ENCODE results near the gene POLR2I. TPM values are rescaled to one million over a fixed set of nuclear protein-coding genes. Genes with fewer than 3 reads are reported as not detected.
"Not testable (repeated sequence)": the region's sequence is repeated elsewhere in the genome, so short reads cannot be mapped to it uniquely, and the experiment has no call there.

POLR2I gene
- total RNA-seq, 1 experiment from 2014 or later, result 250 TPM

- intact Hi-C loops (cut with micrococcal nuclease), result no loop called here
- peaks cover 34% of the 10 kb centered on the region for H3K4me1 ChIP-seq (ENCODE audit: insufficient read depth, low read length)
These were observed 24.4 kb upstream of the POLR2I start for GRCh38 chr19:36139120-36139472.

GRCh38 chr19:36136964-36137686 lies 22.4 kb upstream of the POLR2I start:
- Histone ChIP-seq H3K4me2 (ENCODE audit: low read length) (peak overlapping the region; percentile 73), H3K27me3 (ENCODE audit: low read length) (no peaks in the 10 kb centered on the region), H3F3A (ENCODE audit: low read length, unreplicated experiment) (no peaks in the 10 kb centered on the region), H3K36me3 (ENCODE audit: low read depth, low read length) (no peaks in the 10 kb centered on the region), H3K27ac (ENCODE audit: low read length) (peak overlapping the region; percentile 91), H3K9me2 (replicated peaks; ENCODE audit: low read length) (no peaks in the 10 kb centered on the region), H3K9me3 (ENCODE audit: low read length) (no peaks in the 10 kb centered on the region), H3K9ac (ENCODE audit: low read length) (peak overlapping the region; percentile 46; the same call in 1 of the 2 replicates), H4K20me1 (ENCODE audit: low read length) (peaks cover 7% of the 10 kb centered on the region; the same call in 1 of the 2 replicates), H3K79me2 (ENCODE audit: low read length) (peaks cover 24% of the 10 kb centered on the region), H3K4me1 (ENCODE audit: insufficient read depth, low read length) (peaks cover 39% of the 10 kb centered on the region), H3K4me3 (ENCODE audit: low read length) (peak overlapping the region; percentile 48), H2AFZ (ENCODE audit: low read length) (peak overlapping the region; percentile 49; the same call in 1 of the 2 replicates)
- TF ChIP-seq EZH2 (IDR thresholded peaks at IDR 0.05; ENCODE audit: low read length, unreplicated experiment) (no peak), EZH2phosphoT487 (IDR thresholded peaks at IDR 0.05; ENCODE audit: borderline replicate concordance, low read length) (no peak), CTCF (conservative IDR thresholded peaks at IDR 0.05; ENCODE audit: low read depth, low read length) (no peak)
- ATAC-seq (peak; percentile 34), DNase-seq (peak; percentile 91)
- ChIA-PET POLR2A (ENCODE audit: unreplicated experiment) (interaction anchor here (0.6 kb wide), 2 partner anchors 77 to 397 kb away, joined by 3 to 4 read pairs; partner anchors contain the start of gene ZNF565), CTCF (interaction anchor here (1.0 kb wide), 1 partner anchor 9 kb away, joined by 3 read pairs; no protein-coding TSS in a partner anchor)
- intact Hi-C loops (cut with micrococcal nuclease), result no loop called here
- BruUV-seq (replicated peaks), result no TSS peak

More at GRCh38 chr19:36139120-36139472, 24.4 kb upstream of the POLR2I start:
- Histone ChIP-seq H3K4me3 (ENCODE audit: low read length) (peak overlapping the region; percentile 94), H3K9ac (ENCODE audit: low read length) (peak overlapping the region; percentile 100), H3K4me2 (ENCODE audit: low read length) (peak overlapping the region; percentile 94), H4K20me1 (ENCODE audit: low read length) (peaks cover 7% of the 10 kb centered on the region; the same call in 1 of the 2 replicates), H3K27me3 (ENCODE audit: low read length) (no peaks in the 10 kb centered on the region), H3K9me2 (replicated peaks; ENCODE audit: low read length) (no peaks in the 10 kb centered on the region), H3K27ac (ENCODE audit: low read length) (peak overlapping the region; percentile 99), H3K79me2 (ENCODE audit: low read length) (peaks cover 34% of the 10 kb centered on the region), H3F3A (ENCODE audit: low read length, unreplicated experiment) (no peaks in the 10 kb centered on the region), H3K9me3 (ENCODE audit: low read length) (no peaks in the 10 kb centered on the region), H2AFZ (ENCODE audit: low read length) (peak overlapping the region; percentile 92), H3K36me3 (ENCODE audit: low read depth, low read length) (peaks cover 7% of the 10 kb centered on the region)
- POLR2A ChIA-PET (ENCODE audit: unreplicated experiment), result interaction anchor here (0.6 to 0.8 kb wide), 2 partner anchors 11 to 12 kb away, joined by 3 to 5 read pairs; no protein-coding TSS in a partner anchor
- DNase-seq, result no peak
- BruUV-seq (replicated peaks), result no TSS peak
- CTCF ChIA-PET, result no interaction called here
- TF ChIP-seq EZH2phosphoT487 (IDR thresholded peaks at IDR 0.05; ENCODE audit: borderline replicate concordance, low read length), result no peak
- no peak for ATAC-seq

GRCh38 chr19:36134867-36135266 lies 20.2 kb upstream of the POLR2I start:
- H3K9me2 ChIP-seq (replicated peaks; ENCODE audit: low read length); H2AFZ ChIP-seq (ENCODE audit: low read length); intact Hi-C loops (cut with micrococcal nuclease); ATAC-seq; DNase-seq; POLR2A ChIA-PET (ENCODE audit: unreplicated experiment); H3K27ac ChIP-seq (ENCODE audit: low read length); H3K27me3 ChIP-seq (ENCODE audit: low read length); H3K36me3 ChIP-seq (ENCODE audit: low read depth, low read length); H4K20me1 ChIP-seq (ENCODE audit: low read length); H3F3A ChIP-seq (ENCODE audit: low read length, unreplicated experiment); H3K9ac ChIP-seq (ENCODE audit: low read length); H3K9me3 ChIP-seq (ENCODE audit: low read length); H3K79me2 ChIP-seq (ENCODE audit: low read length); H3K4me2 ChIP-seq (ENCODE audit: low read length); H3K4me3 ChIP-seq (ENCODE audit: low read length); CTCF ChIA-PET; BruUV-seq (replicated peaks): not testable (repeated sequence)
- peaks cover 39% of the 10 kb centered on the region for H3K4me1 ChIP-seq (ENCODE audit: insufficient read depth, low read length)

- BruUV-seq (replicated peaks); DNase-seq; H3K9ac ChIP-seq (ENCODE audit: low read length); intact Hi-C loops (cut with micrococcal nuclease); H3K36me3 ChIP-seq (ENCODE audit: low read depth, low read length); H2AFZ ChIP-seq (ENCODE audit: low read length); H3K27me3 ChIP-seq (ENCODE audit: low read length); CTCF ChIA-PET; ATAC-seq; H3K9me2 ChIP-seq (replicated peaks; ENCODE audit: low read length); H3K9me3 ChIP-seq (ENCODE audit: low read length); H3K79me2 ChIP-seq (ENCODE audit: low read length); H3F3A ChIP-seq (ENCODE audit: low read length, unreplicated experiment); H3K4me2 ChIP-seq (ENCODE audit: low read length); POLR2A ChIA-PET (ENCODE audit: unreplicated experiment); H3K4me3 ChIP-seq (ENCODE audit: low read length); H4K20me1 ChIP-seq (ENCODE audit: low read length): not testable (repeated sequence)
- H3K27ac ChIP-seq (ENCODE audit: low read length), result peak overlapping the region; percentile 72
- peaks cover 22% of the 10 kb centered on the region for H3K4me1 ChIP-seq (ENCODE audit: insufficient read depth, low read length)
These were observed 16.5 kb upstream of the POLR2I start for GRCh38 chr19:36131221-36131620.

Measured in PC-3 (cell line).